GM23338 (cell line): Measurements from ENCODE around the gene MYO1E. TPM values are rescaled to one million over a fixed set of nuclear protein-coding genes. Genes with fewer than 3 reads are reported as not detected.

Source experiments
- EZH2 ChIP-seq: fragments of 200-600 bp; sonication (generic); IDR thresholded peaks from one replicate; pipeline ENCODE4 v1.8.0; 2017; ENCODE audit warnings: antibody characterized with exemption, mild to moderate bottlenecking, low read depth; ENCODE audit not compliant: unreplicated experiment
- NANOG ChIP-seq: IDR thresholded peaks from 2 replicates; pipeline ENCODE4 v1.6.1; 2016; ENCODE audit warnings: antibody characterized with exemption, borderline replicate concordance
- polyA plus RNA-seq: library from polyadenylated mRNA; unstranded; fragments of >200 nt; fragmentation: Nextera tagmentation; extraction: Ambion mirVana; gene quantifications from 2 replicates; pipeline ENCODE4 v1.2.1, GENCODE V29; 2016
- total RNA-seq: library from RNA; depleted of rRNA; stranded (reverse); fragments of >200 nt; shearing (Covaris generic); gene quantifications from 2 replicates; pipeline ENCODE4 v1.2.3, GENCODE V29; 2014
- TF ChIP-seq, protein P1 (sequence below): fragments of 250-450 bp; sonication (Bioruptor Pico); IDR thresholded peaks from 2 replicates; pipeline ENCODE4 v1.5.0; 2020; ENCODE audit warnings: mild to moderate bottlenecking, moderate library complexity
- TF ChIP-seq, protein P2 (sequence below): IDR thresholded peaks from one replicate; pipeline ENCODE4 v1.6.1; 2018; ENCODE audit warnings: antibody characterized with exemption; ENCODE audit not compliant: unreplicated experiment

The MYO1E gene
- total and polyA plus RNA-seq, 2 experiments from 2014 or later, result 68.3 to 131 TPM

DNA sequence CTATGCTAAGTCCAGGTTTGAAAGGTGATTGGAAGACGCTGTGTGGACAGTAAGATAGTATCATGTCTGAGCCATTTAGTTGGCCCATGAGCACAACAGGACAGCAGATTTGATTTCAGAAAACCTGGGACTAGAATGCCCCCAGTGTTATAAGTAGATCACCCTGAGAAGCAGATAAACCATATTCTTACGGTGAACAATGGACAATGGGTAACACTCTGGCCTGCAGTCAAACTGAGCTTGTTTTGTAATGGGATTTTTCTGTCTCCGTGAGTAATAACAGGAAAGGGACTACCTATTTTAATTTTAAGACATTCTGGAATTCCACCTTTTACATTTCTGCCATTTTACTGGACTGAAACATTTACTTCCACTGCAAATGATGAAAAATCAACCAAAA, 94.6 kb downstream of the MYO1E start (continued):
- TF ChIP-seq, protein P1, sequence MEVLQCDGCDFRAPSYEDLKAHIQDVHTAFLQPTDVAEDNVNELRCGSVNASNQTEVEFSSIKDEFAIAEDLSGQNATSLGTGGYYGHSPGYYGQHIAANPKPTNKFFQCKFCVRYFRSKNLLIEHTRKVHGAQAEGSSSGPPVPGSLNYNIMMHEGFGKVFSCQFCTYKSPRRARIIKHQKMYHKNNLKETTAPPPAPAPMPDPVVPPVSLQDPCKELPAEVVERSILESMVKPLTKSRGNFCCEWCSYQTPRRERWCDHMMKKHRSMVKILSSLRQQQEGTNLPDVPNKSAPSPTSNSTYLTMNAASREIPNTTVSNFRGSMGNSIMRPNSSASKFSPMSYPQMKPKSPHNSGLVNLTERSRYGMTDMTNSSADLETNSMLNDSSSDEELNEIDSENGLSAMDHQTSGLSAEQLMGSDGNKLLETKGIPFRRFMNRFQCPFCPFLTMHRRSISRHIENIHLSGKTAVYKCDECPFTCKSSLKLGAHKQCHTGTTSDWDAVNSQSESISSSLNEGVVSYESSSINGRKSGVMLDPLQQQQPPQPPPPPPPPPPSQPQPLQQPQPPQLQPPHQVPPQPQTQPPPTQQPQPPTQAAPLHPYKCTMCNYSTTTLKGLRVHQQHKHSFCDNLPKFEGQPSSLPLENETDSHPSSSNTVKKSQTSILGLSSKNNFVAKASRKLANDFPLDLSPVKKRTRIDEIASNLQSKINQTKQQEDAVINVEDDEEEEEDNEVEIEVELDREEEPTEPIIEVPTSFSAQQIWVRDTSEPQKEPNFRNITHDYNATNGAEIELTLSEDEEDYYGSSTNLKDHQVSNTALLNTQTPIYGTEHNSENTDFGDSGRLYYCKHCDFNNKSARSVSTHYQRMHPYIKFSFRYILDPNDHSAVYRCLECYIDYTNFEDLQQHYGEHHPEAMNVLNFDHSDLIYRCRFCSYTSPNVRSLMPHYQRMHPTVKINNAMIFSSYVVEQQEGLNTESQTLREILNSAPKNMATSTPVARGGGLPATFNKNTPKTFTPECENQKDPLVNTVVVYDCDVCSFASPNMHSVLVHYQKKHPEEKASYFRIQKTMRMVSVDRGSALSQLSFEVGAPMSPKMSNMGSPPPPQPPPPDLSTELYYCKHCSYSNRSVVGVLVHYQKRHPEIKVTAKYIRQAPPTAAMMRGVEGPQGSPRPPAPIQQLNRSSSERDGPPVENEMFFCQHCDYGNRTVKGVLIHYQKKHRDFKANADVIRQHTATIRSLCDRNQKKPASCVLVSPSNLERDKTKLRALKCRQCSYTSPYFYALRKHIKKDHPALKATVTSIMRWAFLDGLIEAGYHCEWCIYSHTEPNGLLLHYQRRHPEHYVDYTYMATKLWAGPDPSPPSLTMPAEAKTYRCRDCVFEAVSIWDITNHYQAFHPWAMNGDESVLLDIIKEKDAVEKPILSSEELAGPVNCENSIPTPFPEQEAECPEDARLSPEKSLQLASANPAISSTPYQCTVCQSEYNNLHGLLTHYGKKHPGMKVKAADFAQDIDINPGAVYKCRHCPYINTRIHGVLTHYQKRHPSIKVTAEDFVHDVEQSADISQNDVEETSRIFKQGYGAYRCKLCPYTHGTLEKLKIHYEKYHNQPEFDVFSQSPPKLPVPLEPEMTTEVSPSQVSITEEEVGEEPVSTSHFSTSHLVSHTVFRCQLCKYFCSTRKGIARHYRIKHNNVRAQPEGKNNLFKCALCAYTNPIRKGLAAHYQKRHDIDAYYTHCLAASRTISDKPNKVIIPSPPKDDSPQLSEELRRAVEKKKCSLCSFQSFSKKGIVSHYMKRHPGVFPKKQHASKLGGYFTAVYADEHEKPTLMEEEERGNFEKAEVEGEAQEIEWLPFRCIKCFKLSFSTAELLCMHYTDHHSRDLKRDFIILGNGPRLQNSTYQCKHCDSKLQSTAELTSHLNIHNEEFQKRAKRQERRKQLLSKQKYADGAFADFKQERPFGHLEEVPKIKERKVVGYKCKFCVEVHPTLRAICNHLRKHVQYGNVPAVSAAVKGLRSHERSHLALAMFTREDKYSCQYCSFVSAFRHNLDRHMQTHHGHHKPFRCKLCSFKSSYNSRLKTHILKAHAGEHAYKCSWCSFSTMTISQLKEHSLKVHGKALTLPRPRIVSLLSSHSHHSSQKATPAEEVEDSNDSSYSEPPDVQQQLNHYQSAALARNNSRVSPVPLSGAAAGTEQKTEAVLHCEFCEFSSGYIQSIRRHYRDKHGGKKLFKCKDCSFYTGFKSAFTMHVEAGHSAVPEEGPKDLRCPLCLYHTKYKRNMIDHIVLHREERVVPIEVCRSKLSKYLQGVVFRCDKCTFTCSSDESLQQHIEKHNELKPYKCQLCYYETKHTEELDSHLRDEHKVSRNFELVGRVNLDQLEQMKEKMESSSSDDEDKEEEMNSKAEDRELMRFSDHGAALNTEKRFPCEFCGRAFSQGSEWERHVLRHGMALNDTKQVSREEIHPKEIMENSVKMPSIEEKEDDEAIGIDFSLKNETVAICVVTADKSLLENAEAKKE (CRISPR knock-in tag), result no peak
- TF ChIP-seq EZH2 (no peak), NANOG (no peak)
- TF ChIP-seq, protein P2, sequence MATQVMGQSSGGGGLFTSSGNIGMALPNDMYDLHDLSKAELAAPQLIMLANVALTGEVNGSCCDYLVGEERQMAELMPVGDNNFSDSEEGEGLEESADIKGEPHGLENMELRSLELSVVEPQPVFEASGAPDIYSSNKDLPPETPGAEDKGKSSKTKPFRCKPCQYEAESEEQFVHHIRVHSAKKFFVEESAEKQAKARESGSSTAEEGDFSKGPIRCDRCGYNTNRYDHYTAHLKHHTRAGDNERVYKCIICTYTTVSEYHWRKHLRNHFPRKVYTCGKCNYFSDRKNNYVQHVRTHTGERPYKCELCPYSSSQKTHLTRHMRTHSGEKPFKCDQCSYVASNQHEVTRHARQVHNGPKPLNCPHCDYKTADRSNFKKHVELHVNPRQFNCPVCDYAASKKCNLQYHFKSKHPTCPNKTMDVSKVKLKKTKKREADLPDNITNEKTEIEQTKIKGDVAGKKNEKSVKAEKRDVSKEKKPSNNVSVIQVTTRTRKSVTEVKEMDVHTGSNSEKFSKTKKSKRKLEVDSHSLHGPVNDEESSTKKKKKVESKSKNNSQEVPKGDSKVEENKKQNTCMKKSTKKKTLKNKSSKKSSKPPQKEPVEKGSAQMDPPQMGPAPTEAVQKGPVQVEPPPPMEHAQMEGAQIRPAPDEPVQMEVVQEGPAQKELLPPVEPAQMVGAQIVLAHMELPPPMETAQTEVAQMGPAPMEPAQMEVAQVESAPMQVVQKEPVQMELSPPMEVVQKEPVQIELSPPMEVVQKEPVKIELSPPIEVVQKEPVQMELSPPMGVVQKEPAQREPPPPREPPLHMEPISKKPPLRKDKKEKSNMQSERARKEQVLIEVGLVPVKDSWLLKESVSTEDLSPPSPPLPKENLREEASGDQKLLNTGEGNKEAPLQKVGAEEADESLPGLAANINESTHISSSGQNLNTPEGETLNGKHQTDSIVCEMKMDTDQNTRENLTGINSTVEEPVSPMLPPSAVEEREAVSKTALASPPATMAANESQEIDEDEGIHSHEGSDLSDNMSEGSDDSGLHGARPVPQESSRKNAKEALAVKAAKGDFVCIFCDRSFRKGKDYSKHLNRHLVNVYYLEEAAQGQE, result no peak
